ENCODE measurements around the gene GUF1. TPM values are rescaled to one million over a fixed set of nuclear protein-coding genes. Genes with fewer than 3 reads are reported as not detected.

GUF1 gene
- total and polyA plus RNA-seq, 10 of the 15 experiments (the other 5 are each of a cell fraction or from before 2014, with no cell fraction given): 5.8 to 37.1 (median 24.8) TPM

- TF ChIP-seq SP1 (IDR thresholded peaks at IDR 0.05; ENCODE audit: low read depth, low read length): no peak
- TF ChIP-seq, protein P1, sequence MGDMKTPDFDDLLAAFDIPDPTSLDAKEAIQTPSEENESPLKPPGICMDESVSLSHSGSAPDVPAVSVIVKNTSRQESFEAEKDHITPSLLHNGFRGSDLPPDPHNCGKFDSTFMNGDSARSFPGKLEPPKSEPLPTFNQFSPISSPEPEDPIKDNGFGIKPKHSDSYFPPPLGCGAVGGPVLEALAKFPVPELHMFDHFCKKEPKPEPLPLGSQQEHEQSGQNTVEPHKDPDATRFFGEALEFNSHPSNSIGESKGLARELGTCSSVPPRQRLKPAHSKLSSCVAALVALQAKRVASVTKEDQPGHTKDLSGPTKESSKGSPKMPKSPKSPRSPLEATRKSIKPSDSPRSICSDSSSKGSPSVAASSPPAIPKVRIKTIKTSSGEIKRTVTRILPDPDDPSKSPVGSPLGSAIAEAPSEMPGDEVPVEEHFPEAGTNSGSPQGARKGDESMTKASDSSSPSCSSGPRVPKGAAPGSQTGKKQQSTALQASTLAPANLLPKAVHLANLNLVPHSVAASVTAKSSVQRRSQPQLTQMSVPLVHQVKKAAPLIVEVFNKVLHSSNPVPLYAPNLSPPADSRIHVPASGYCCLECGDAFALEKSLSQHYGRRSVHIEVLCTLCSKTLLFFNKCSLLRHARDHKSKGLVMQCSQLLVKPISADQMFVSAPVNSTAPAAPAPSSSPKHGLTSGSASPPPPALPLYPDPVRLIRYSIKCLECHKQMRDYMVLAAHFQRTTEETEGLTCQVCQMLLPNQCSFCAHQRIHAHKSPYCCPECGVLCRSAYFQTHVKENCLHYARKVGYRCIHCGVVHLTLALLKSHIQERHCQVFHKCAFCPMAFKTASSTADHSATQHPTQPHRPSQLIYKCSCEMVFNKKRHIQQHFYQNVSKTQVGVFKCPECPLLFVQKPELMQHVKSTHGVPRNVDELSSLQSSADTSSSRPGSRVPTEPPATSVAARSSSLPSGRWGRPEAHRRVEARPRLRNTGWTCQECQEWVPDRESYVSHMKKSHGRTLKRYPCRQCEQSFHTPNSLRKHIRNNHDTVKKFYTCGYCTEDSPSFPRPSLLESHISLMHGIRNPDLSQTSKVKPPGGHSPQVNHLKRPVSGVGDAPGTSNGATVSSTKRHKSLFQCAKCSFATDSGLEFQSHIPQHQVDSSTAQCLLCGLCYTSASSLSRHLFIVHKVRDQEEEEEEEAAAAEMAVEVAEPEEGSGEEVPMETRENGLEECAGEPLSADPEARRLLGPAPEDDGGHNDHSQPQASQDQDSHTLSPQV (IDR thresholded peaks at IDR 0.05): no peak
- TF ChIP-seq EED (IDR thresholded peaks at IDR 0.05; ENCODE audit: low read depth): no peak
- TF ChIP-seq POU2F2 (IDR thresholded peaks at IDR 0.05; ENCODE audit: borderline replicate concordance, low read depth, low read length): no peak
- TF ChIP-seq TARDBP (IDR thresholded peaks at IDR 0.05; ENCODE audit: borderline replicate concordance): no peak
- TF ChIP-seq MXI1 (IDR thresholded peaks at IDR 0.05; ENCODE audit: low read depth, low read length): no peak
- TF ChIP-seq HDAC6 (IDR thresholded peaks at IDR 0.05; ENCODE audit: unreplicated experiment): no peak
- no peak for TF ChIP-seq E2F4 (IDR thresholded peaks at IDR 0.05; ENCODE audit: low read depth, low read length)
Observed at GRCh38 chr4:44713125-44713524, 34.9 kb downstream of the GUF1 start (continued).
